ENCODE measurements around the gene OPA3. TPM values are rescaled to one million over a fixed set of nuclear protein-coding genes. Genes with fewer than 3 reads are reported as not detected.

OPA3 gene
- total RNA-seq, 3 donors from 2014 or later: 6.6 to 11.4 (median 7.2) TPM

- no peak overlapping the region for H3K27ac ChIP-seq
- no peak for TF ChIP-seq CTCF (IDR thresholded peaks at IDR 0.05)
- TF ChIP-seq POLR2A (IDR thresholded peaks at IDR 0.05): no peak
- no peak for TF ChIP-seq POLR2AphosphoS5 (IDR thresholded peaks at IDR 0.05)
- peaks cover 2 to 14% of the 10 kb centered on the region in 2 donors for H3K4me1 ChIP-seq
- DNase-seq (ENCODE audit: low spot score in 2 of 2): no peak
- intact Hi-C loops (cut with DNase I; ENCODE audit: low total_unique reads): no loop called here
- H3K36me3 ChIP-seq: no peaks in the 10 kb centered on the region
- H3K27me3 ChIP-seq: peaks cover 0 to 7% of the 10 kb centered on the region in 2 donors
- H3K4me3 ChIP-seq: no peak overlapping the region
- H3K9me3 ChIP-seq: no peaks in the 10 kb centered on the region
Observed at GRCh38 chr19:45495178-45495577, 89.4 kb downstream of the OPA3 start.

- TF ChIP-seq POLR2AphosphoS5 (IDR thresholded peaks at IDR 0.05) (no peak), POLR2A (IDR thresholded peaks at IDR 0.05) (no peak), CTCF (IDR thresholded peaks at IDR 0.05) (no peak)
- Histone ChIP-seq H3K27ac (no peak overlapping the region), H3K9me3 (no peaks in the 10 kb centered on the region), H3K4me1 (peaks cover 2 to 14% of the 10 kb centered on the region in 2 donors), H3K27me3 (peaks cover 0 to 7% of the 10 kb centered on the region in 2 donors), H3K36me3 (no peaks in the 10 kb centered on the region), H3K4me3 (no peak overlapping the region)
- no peak for DNase-seq (ENCODE audit: low spot score in 2 of 2)
- intact Hi-C loops (cut with DNase I; ENCODE audit: low total_unique reads): no loop called here
Observed at GRCh38 chr19:45494261-45494916, 90.2 kb downstream of the OPA3 start.

DNA sequence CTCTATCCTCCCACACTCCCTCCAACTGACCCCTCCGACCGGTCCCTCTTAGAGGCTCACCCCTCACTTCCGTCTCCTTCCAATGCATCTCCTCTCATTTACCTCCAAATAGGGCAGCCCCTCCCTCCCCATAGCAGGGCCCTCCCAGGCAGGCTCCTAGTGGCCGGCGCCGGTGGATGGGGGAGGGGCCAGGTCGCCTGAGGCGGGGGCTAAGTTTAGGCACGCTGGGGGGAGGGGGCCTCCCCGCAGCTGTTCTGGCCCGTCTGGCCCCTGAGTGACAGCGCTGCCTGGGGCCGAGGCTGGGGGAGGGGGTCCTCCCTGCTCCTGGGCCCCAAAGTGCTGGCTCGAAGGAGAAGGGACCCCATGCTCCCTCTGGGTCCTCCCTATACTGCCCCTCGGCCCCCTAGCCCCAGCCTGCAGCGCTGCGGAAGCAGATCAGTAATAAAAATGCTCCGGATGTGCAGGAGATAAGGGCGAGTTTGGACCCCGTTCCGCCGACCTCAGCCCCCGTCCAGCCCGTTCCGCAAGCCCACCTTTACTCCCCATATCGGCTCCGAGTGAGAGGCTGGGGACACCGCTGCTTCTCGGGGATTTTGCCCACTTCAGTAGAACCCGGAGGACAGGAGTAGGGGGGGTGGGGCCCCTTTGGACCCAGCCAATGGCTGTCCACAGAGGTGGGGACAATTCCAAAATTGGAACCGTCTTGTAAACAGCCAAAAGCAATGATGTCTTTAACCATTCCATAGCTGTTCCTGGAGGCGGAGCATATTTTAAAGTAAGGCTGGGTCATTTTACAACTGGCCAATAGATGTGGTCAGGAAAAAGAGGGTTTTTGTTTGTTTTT lies 91.8 kb downstream of the OPA3 start:
- Histone ChIP-seq H3K27me3 (peaks cover 0 to 2% of the 10 kb centered on the region in 2 donors), H3K4me1 (peaks cover 0 to 2% of the 10 kb centered on the region in 2 donors), H3K36me3 (no peaks in the 10 kb centered on the region), H3K27ac (peak overlapping the region; percentile 79 to 84), H3K4me3 (peak overlapping the region; percentile 48 to 78 (median 68)), H3K9me3 (no peaks in the 10 kb centered on the region)
- TF ChIP-seq POLR2AphosphoS5 (IDR thresholded peaks at IDR 0.05) (no peak), POLR2A (IDR thresholded peaks at IDR 0.05) (no peak), CTCF (IDR thresholded peaks at IDR 0.05) (no peak)
- intact Hi-C loops (cut with DNase I; ENCODE audit: low total_unique reads): no loop called here
- DNase-seq (ENCODE audit: low spot score in 2 of 2): peak in 1 of 2 donors; percentile 66

DNA sequence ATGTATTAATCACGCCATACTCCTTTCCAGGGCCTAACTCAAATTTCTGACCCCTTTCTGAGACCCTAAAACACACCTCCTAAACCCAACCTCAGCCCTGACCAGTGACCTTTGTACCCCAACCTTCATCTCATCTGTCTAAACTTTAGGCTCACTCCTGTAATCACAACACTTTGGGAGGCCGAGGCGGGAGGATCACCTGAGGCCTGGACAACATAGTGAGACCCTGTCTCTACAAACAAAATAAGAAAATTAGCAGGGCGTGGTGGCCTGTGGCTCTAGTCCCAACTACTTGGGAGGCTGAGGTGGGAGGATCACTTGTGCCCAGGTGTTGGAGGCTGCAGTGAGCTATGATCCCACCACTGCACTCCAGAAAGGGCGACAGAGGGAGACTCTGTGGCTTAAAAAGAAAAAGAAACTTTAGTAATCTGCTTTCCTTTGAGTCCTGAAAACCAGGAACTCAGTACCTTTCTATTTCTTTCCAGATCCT lies 92.4 kb downstream of the OPA3 start:
- Histone ChIP-seq H3K4me3 (peak overlapping the region; percentile 48 to 78 (median 68)), H3K4me1 (peaks cover 0 to 2% of the 10 kb centered on the region in 2 donors), H3K27me3 (no peaks in the 10 kb centered on the region), H3K36me3 (no peaks in the 10 kb centered on the region), H3K9me3 (no peaks in the 10 kb centered on the region), H3K27ac (peak overlapping the region in 1 of 2 donors; percentile 79)
- DNase-seq (ENCODE audit: low spot score in 2 of 2): no peak
- intact Hi-C loops (cut with DNase I; ENCODE audit: low total_unique reads): no loop called here
- TF ChIP-seq CTCF (IDR thresholded peaks at IDR 0.05) (no peak), POLR2AphosphoS5 (IDR thresholded peaks at IDR 0.05) (no peak), POLR2A (IDR thresholded peaks at IDR 0.05) (no peak)
